NCI-H82 treated with DMSO at 0.1 percent for 48 hours (cell line): ENCODE measurements around the gene UBXN11.

Source experiments
- DNase-seq: peaks from one replicate; lab custom pipeline; 2025; ENCODE audit not compliant: unreplicated experiment; lab: John Stamatoyannopoulos, UW

UBXN11 gene

DNA sequence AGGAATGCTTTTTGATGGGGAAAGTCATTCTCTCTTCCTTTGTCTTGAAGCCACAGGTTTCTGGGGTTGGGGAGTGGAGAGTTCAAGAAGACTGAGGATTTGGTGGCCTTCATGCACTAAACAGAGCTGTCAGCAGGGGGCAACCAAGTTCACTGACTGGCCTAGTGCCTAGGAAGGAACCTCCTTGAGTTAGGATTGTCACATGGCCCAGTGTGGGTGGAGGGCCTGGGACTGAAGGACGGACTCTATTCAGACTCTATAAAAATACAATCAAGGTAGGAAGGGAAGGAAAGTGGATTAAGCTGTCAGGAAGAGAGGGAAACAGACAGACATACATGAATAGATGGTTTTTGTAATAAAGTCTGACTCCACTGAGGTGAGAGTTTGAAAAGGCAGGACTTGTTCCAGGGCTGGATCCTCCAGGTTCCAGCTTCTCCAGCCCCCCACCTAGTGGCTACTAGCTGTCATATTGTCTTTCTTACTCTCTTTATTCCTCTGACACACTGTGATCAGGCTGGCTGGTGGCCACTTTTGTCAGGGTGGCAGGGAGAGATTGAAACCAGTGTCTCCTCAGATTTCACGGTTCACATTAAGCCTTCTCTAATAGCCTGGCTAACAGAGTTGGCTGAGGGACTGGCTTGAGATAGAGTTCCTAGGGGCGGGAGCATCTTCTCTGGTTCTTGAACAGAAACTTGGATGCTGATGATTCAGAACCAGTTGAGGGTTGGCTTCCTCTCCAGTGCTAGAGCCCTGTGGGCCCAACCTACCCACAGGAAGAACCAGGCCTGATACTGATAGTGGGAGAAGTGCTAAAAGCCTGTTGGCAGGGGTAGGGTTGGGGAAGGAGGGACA is 30.6 kb downstream of the UBXN11 start:
- peak; percentile 61 for DNase-seq

DNA sequence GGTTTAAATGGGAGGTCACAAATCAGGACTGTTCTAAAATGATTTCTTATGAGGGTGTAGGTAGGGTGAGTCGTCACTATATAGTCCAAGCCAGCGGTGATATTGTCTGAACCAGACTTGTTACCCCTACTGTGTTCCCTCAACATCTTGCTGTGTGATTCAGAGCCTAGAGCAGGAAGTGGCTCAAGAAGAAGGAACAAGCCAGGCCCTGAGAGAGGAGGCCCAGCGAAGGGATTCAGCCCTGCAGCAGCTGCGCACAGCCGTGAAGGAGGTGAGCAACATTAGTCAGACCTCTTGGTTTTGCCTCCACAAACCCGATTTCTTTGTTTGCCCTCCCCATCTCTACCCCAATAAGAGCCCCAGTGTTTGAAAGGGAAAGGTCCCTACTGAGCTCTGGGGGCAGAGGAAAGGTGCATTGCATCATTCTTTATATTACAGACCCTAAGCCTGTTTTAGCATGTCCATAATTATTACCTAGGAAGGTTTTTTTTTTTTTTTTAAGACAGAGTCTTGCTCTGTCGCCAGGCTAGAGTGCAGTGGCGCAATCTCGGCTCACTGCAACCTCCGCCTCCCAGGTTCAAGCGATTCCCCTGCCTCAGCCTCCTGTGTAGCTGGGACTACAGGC is 31.5 kb downstream of the UBXN11 start:
- no peak for DNase-seq

DNA sequence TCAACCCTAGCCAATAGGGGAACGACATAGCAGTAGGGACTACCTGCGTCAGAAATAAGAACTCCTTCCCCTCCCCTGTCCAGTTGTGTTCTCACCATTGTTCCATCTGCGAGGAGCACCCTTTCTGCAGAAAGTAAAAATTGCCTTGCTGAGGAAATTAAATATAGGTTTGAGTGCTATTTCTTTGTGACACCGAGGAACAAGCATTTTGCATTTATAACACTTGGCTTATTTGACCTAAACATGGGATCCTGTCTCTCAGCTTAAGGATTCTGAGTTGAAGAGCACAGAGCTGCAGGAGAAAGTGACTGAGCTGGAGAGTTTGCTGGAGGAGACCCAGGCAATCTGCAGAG is 37.3 kb downstream of the UBXN11 start:
- DNase-seq: no peak

DNA sequence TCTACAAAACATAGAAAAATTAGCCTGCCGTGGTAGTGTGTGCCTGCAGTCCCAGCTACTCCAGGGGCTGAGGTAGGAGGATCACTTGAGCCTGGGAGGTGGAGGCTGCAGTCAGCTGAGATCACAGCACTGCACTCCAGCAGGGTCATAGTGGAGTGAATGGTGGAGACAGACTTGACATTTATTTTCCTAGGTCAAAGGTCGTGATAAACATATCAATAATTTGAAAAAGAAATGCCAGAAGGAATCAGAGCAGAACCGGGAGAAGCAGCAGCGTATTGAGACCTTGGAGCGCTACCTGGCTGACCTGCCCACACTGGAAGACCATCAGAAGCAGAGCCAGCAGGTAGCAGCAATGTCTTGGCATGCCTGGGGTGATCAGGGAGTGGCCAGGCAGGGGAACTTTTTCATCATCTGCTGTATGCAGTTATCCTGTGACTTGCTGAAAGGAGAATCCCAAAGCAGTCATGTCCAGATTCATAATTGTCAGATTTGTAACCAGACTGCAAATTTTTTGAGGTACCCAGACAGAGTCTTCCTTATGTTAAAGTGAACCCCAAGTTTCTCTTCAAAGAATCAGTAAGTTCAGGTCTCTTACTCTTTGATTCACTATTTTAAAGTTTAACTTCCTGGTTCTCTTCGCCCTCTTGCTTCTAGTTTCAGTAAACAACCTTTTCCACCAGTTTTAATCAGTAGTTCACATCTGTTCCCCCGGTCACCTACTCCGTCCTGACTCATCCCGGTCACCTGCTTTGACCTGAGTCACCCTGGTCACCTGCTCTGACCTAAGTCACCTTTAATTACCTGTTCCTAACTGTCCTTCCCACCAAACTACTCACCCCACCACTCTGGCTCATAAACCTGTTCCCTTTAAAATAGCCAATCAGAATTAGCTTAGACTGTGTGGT is 37.9 kb downstream of the UBXN11 start:
- DNase-seq: no peak

DNA sequence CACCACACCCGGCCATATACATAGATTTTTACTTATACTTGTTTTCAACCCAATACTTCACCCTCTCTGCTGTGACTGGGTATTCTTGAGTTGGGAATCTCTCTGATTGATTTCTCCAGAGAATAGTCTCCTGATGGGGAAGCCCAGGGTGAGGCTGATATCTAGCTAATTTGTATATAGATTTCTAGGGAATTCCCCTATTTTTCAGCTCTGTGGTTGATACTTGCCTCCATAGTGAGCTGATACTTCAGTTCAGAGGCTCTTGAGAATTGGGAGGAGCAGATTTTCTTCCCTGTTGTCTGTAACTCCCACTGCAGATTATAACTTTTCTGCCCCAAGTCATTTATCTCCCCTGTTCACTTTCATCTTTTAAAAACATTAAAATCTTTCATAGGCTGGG is 41.0 kb downstream of the UBXN11 start:
- no peak for DNase-seq

DNA sequence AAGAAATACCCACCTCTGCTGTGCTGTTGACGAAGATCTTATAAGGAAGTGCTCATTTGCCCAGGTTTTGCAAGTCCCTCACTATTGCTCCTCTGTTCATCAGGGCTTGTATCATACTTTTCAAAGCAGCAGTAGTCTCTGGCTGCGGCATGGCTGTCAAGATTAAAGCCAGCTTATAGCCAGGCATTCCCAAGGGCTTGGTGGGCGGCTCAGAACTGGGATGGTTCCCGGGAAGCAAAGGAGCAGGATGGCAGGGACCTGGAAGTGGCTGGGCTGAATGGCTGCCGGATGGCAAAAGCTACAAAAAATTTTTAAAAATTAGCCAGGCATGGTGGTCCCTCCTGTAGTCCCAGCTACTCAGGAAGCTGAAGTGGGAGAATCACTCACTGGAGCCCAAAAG is 43.2 kb downstream of the UBXN11 start:
- DNase-seq: no peak

DNA sequence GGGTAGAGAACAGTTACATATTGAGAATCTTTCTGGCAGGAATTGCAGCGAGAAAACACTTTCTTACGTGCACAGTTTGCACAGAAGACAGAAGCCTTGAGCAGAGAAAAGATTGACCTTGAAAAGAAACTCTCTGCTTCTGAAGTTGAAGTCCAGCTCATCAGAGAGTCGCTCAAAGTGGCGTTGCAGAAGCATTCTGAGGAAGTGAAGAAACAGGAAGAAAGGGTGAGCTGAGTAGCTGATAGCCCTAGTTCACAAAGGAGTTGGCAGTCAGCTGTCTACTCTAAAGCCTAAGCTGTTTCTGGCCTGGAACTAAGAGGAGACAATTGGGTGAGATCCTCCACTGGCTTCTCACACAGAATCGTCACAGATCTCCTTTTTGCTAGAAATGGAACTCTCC is 46.9 kb downstream of the UBXN11 start:
- no peak for DNase-seq

DNA sequence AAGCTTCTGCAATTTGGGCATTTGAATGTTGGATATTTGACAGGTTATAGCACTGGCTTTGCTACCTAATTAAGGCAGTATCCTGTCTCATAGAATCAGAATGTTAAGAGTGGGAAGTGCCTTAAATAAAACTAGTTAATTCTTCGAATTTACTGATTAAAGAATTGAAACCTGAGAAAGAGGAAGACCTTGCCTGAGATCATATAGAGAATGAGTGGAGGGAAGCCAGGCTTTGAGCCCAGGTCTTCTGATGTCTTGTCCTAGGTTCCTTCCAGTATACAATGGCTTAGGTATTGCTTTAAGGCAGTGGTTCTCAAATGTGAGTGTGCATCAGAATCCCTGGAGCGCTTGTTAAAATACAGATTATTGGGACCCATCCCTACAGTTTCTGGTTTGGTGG is 47.4 kb downstream of the UBXN11 start:
- no peak for DNase-seq

DNA sequence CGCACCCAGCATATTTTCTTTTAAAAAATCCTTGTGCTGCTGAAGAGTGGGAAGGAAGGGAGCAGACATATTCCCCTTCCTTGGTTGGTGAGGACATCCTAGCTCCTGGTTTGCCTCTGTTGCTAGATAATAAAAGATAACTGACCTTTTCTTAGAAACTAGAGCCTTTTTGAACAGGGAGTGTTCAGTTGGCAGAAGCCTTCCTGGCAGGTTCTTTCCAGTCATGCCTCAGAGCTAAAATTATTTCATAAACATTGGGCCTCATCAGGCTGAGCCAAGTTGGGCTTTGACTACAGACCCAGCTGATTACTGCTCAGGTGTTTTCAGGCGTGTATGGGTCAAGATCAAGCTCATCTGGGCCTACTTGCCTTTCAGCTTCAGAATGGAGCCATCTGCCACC is 49.2 kb downstream of the UBXN11 start:
- DNase-seq: no peak

DNA sequence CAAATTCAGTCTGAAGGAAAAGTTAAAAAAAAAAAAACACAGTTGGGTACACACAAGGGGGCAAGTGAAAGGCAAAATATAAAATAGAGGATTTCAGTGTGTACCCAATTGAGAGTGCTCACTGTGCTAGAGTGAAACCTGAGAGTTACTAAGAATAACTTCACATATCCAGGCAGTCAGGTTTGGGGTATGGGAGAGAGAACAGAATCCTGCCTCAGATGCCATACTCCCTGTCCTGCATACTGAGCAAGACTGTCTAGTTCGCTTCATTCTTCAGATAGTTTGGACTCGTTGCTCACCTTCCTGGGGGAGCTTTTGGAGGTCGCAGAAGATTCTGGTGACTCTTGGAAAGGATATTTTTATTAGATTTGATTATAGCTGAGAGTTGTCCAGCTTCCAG is 52.0 kb downstream of the UBXN11 start:
- no peak for DNase-seq

DNA sequence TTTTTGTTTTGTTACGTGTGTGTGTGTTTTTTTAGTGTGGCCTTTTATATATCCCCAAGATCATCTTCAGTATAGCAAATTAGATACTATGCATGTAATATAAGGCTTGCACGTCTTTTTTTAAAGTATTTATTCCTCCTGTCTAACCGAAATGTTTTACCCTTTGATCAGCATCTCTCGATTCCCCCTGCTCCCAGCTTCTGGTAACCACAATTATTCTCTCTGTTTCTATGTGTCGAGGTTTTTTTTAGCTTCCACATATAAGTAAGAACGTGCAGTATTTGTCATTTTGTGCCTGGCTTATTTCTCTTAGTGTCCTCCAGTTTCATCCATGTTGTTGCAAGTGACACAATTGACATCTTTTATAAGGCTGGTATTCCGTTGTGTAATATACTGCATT is 53.7 kb downstream of the UBXN11 start:
- no peak for DNase-seq

DNA sequence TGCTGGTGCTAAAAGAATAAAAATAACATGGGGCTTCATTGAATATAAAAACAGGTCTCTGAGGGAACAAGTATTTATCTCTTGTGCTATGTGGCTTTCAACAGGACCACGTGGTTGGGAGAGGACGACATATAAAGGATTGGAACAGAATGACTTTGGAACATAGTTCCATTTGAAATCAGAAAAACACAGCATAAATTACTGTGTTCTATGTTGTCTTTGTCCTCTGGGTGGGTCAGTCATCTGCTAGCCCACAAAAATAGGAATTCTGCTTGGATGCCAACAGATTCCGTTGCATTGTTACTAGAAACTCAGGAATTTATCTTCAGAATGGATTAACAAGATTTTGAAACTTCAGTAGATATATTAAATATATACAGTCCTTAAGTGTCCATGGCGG is 66.5 kb downstream of the UBXN11 start:
- DNase-seq: no peak

DNA sequence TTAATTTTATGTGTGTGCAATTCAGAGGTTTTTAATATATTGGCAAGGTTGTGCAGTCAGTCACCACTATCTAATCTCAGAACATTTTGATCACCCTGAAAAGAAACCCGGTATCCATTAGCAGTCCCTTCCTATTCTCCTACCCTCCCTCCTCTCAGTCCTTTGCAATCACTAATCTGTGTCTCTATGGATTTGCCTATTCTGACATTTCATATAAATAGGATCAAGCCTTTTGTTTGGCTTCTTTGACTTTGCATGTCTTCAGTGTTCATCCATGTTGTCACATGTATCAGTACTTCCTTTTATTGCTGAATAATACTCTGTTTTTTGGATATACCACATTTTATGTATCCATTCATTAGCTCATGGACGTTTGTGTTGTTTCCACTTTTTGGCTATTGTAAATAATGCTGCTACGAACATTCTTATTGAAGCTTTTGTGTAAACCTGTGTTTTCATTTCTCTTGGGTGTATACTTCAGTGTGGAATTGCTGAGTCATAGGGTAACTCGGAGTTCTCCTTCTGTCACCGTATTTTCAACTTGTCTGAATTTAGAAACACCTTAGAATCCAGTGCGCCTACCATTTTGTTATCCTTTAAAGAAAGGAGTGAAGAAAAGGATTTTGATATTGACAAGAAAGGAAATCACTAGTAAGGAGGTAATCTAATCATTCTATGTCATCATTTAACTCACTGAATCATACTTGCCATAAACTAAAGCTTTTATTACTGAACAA is 69.0 kb downstream of the UBXN11 start:
- no peak for DNase-seq

DNA sequence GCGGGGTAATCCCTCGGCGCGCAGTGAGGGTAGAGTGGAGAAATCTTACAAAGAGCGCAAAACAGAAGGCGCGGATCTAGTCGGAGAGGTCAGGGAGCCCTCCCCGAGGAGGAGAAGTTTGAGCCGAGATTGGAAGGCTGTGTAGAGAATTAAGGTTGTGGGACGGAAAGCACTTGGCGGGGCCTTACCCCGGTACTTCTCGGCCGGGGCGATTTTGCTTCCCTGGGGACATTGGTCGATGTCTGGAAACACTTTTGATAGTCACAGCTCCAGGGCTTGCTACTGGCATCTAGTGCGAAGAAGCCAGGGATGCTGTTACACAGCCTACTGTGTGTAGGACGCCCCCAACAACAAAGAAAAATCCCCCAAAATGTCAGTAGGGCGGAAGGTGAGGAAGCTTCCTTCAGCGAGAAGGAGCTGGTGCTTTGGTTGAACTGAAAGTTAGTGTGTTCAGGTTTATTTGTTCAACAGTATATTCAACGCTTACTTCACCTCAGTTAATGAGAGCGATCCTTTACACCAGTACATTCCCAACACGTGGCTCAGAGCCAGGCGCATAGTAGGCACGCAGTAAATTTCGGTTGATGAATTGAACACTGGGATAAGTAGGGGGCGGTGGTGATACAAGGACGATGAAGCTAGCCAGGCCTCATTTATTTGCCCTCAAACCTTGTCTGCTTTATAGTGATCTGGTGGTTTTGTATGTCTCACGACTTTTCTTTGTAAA is 71.6 kb downstream of the UBXN11 start:
- DNase-seq: no peak

DNA sequence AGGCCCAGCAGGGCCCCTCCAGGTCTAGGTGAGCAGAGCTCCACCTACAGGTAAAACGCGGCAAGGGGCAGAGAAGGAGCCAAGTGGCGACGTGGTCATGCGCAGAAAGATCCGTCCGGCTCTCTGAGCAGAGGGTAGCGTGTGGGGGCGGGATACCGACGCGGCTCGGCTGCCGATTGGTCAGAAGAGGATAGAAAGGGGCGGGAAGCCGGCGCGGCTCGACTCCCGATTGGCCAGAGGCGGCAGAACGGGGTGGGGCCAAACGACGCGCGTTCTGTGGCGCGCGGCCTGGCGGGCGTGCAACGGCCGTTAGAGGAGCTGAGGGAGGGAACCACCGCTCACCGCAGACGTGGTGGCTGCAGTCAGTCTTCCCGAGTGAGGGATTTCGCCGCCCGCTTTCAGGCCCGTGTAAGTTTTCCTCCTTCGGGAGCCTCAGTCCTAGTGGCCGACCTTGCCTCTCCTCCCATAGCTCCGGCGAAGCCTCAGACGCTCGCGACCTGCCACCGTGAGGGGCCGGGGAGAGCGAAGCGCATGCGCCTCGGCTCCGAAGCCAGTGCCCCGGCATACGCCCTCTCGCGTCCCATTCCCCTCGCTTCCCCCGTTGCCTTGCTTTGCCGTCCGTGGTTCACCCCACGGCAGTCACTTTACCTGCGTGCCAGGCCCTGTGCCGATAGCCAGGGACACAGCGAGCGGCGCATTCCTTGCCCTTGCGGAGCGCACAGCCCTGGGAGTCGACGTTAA is 72.4 kb downstream of the UBXN11 start, which contains the start of gene CEP85:
Gene CEP85, plus strand, starts transcription at position 298 of the 741 bp plus-strand sequence. CDS start 5,584 bp downstream, outside the sequence.
- peak; percentile 96 for DNase-seq
